Measurements from ENCODE around the gene PRKG1.

PRKG1 gene

GRCh38 chr10:51640120-51640819 lies 566.0 kb downstream of the PRKG1 start:
- Histone ChIP-seq H3K36me3 (replicated peaks) (no peaks in the 10 kb centered on the region), H3K9me3 (no peaks in the 10 kb centered on the region), H3K27me3 (ENCODE audit: low read depth) (peaks cover 14% of the 10 kb centered on the region), H3K4me3 (no peak overlapping the region), H3K4me1 (no peaks in the 10 kb centered on the region)
- in situ Hi-C loops (cut with MboI; ENCODE audit: low sequenced_read_pairs) = no loop called here
- DNase-seq (ENCODE audit: low spot score in 2 of 2) = no peak

GRCh38 chr10:51642581-51642980 lies 568.3 kb downstream of the PRKG1 start:
- no peak overlapping the region for H3K4me3 ChIP-seq
- DNase-seq (ENCODE audit: low spot score in 2 of 2) = no peak
- peaks cover 14% of the 10 kb centered on the region for H3K27me3 ChIP-seq (ENCODE audit: low read depth)
- in situ Hi-C loops (cut with MboI; ENCODE audit: low sequenced_read_pairs) = no loop called here
- no peaks in the 10 kb centered on the region for H3K36me3 ChIP-seq (replicated peaks)
- no peaks in the 10 kb centered on the region for H3K4me1 ChIP-seq
- H3K9me3 ChIP-seq = no peaks in the 10 kb centered on the region

GRCh38 chr10:51643734-51644133 lies 569.4 kb downstream of the PRKG1 start:
- in situ Hi-C loops (cut with MboI; ENCODE audit: low sequenced_read_pairs) = no loop called here
- DNase-seq (ENCODE audit: low spot score in 2 of 2) = no peak
- Histone ChIP-seq H3K36me3 (replicated peaks) (no peaks in the 10 kb centered on the region), H3K9me3 (no peaks in the 10 kb centered on the region), H3K27me3 (ENCODE audit: low read depth) (peaks cover 14% of the 10 kb centered on the region), H3K4me1 (no peaks in the 10 kb centered on the region), H3K4me3 (no peak overlapping the region)

- Histone ChIP-seq H3K9me3 (no peaks in the 10 kb centered on the region), H3K27me3 (ENCODE audit: low read depth) (peaks cover 5% of the 10 kb centered on the region; the same call in 1 of the 2 replicates), H3K4me1 (no peaks in the 10 kb centered on the region), H3K36me3 (replicated peaks) (no peaks in the 10 kb centered on the region), H3K4me3 (no peak overlapping the region)
- DNase-seq (ENCODE audit: low spot score in 2 of 2) = no peak
- in situ Hi-C loops (cut with MboI; ENCODE audit: low sequenced_read_pairs) = no loop called here
Observed at GRCh38 chr10:51649064-51649463, 574.8 kb downstream of the PRKG1 start.

- no peak for DNase-seq (ENCODE audit: low spot score in 2 of 2)
- Histone ChIP-seq H3K9me3 (no peaks in the 10 kb centered on the region), H3K4me3 (no peak overlapping the region), H3K27me3 (ENCODE audit: low read depth) (no peaks in the 10 kb centered on the region), H3K4me1 (no peaks in the 10 kb centered on the region), H3K36me3 (replicated peaks) (no peaks in the 10 kb centered on the region)
- in situ Hi-C loops (cut with MboI; ENCODE audit: low sequenced_read_pairs) = no loop called here
Observed at GRCh38 chr10:51651063-51651462, 576.8 kb downstream of the PRKG1 start.

GRCh38 chr10:51653025-51653424 lies 578.7 kb downstream of the PRKG1 start:
- no peaks in the 10 kb centered on the region for H3K27me3 ChIP-seq (ENCODE audit: low read depth)
- H3K4me3 ChIP-seq = no peak overlapping the region
- no peak for DNase-seq (ENCODE audit: low spot score in 2 of 2)
- no peaks in the 10 kb centered on the region for H3K4me1 ChIP-seq
- H3K36me3 ChIP-seq (replicated peaks) = no peaks in the 10 kb centered on the region
- in situ Hi-C loops (cut with MboI; ENCODE audit: low sequenced_read_pairs) = no loop called here
- no peaks in the 10 kb centered on the region for H3K9me3 ChIP-seq

GRCh38 chr10:51654918-51655317 lies 580.6 kb downstream of the PRKG1 start:
- H3K4me3 ChIP-seq = no peak overlapping the region
- H3K27me3 ChIP-seq (ENCODE audit: low read depth) = no peaks in the 10 kb centered on the region
- H3K4me1 ChIP-seq = no peaks in the 10 kb centered on the region
- DNase-seq (ENCODE audit: low spot score in 2 of 2) = no peak
- in situ Hi-C loops (cut with MboI; ENCODE audit: low sequenced_read_pairs) = no loop called here
- no peaks in the 10 kb centered on the region for H3K9me3 ChIP-seq
- no peaks in the 10 kb centered on the region for H3K36me3 ChIP-seq (replicated peaks)

GRCh38 chr10:51656503-51656902 lies 582.2 kb downstream of the PRKG1 start:
- no peaks in the 10 kb centered on the region for H3K27me3 ChIP-seq (ENCODE audit: low read depth)
- no peak for DNase-seq (ENCODE audit: low spot score in 2 of 2)
- H3K4me3 ChIP-seq = no peak overlapping the region
- in situ Hi-C loops (cut with MboI; ENCODE audit: low sequenced_read_pairs) = no loop called here
- no peaks in the 10 kb centered on the region for H3K36me3 ChIP-seq (replicated peaks)
- no peaks in the 10 kb centered on the region for H3K9me3 ChIP-seq
- H3K4me1 ChIP-seq = no peaks in the 10 kb centered on the region

- in situ Hi-C loops (cut with MboI; ENCODE audit: low sequenced_read_pairs) = no loop called here
- Histone ChIP-seq H3K4me1 (no peaks in the 10 kb centered on the region), H3K27me3 (ENCODE audit: low read depth) (no peaks in the 10 kb centered on the region), H3K36me3 (replicated peaks) (no peaks in the 10 kb centered on the region), H3K4me3 (no peak overlapping the region), H3K9me3 (no peaks in the 10 kb centered on the region)
- no peak for DNase-seq (ENCODE audit: low spot score in 2 of 2)
Observed at GRCh38 chr10:51658000-51658399, 583.7 kb downstream of the PRKG1 start.

GRCh38 chr10:51659344-51659743 lies 585.1 kb downstream of the PRKG1 start:
- in situ Hi-C loops (cut with MboI; ENCODE audit: low sequenced_read_pairs) = no loop called here
- Histone ChIP-seq H3K4me3 (no peak overlapping the region), H3K9me3 (no peaks in the 10 kb centered on the region), H3K36me3 (replicated peaks) (no peaks in the 10 kb centered on the region), H3K27me3 (ENCODE audit: low read depth) (no peaks in the 10 kb centered on the region), H3K4me1 (no peaks in the 10 kb centered on the region)
- no peak for DNase-seq (ENCODE audit: low spot score in 2 of 2)

- H3K9me3 ChIP-seq = no peaks in the 10 kb centered on the region
- in situ Hi-C loops (cut with MboI; ENCODE audit: low sequenced_read_pairs) = no loop called here
- no peaks in the 10 kb centered on the region for H3K4me1 ChIP-seq
- no peak overlapping the region for H3K4me3 ChIP-seq
- H3K27me3 ChIP-seq (ENCODE audit: low read depth) = peaks cover 3% of the 10 kb centered on the region; the same call in 1 of the 2 replicates
- H3K36me3 ChIP-seq (replicated peaks) = no peaks in the 10 kb centered on the region
- no peak for DNase-seq (ENCODE audit: low spot score in 2 of 2)
Observed at GRCh38 chr10:51663086-51663485, 588.8 kb downstream of the PRKG1 start.

- H3K4me1 ChIP-seq = no peaks in the 10 kb centered on the region
- H3K27me3 ChIP-seq (ENCODE audit: low read depth) = peaks cover 3% of the 10 kb centered on the region; the same call in 1 of the 2 replicates
- H3K36me3 ChIP-seq (replicated peaks) = no peaks in the 10 kb centered on the region
- H3K4me3 ChIP-seq = no peak overlapping the region
- no peaks in the 10 kb centered on the region for H3K9me3 ChIP-seq
- in situ Hi-C loops (cut with MboI; ENCODE audit: low sequenced_read_pairs) = no loop called here
- DNase-seq (ENCODE audit: low spot score in 2 of 2) = no peak
Observed at GRCh38 chr10:51666456-51666855, 592.2 kb downstream of the PRKG1 start.

GRCh38 chr10:51667678-51668335 lies 593.5 kb downstream of the PRKG1 start:
- no peak for DNase-seq (ENCODE audit: low spot score in 2 of 2)
- Histone ChIP-seq H3K9me3 (no peaks in the 10 kb centered on the region), H3K4me3 (no peak overlapping the region), H3K4me1 (no peaks in the 10 kb centered on the region), H3K27me3 (ENCODE audit: low read depth) (peaks cover 3% of the 10 kb centered on the region; the same call in 1 of the 2 replicates), H3K36me3 (replicated peaks) (no peaks in the 10 kb centered on the region)
- in situ Hi-C loops (cut with MboI; ENCODE audit: low sequenced_read_pairs) = no loop called here

GRCh38 chr10:51668336-51668689 lies 594.0 kb downstream of the PRKG1 start:
- DNase-seq (ENCODE audit: low spot score in 2 of 2) = no peak
- in situ Hi-C loops (cut with MboI; ENCODE audit: low sequenced_read_pairs) = no loop called here
- H3K36me3 ChIP-seq (replicated peaks) = no peaks in the 10 kb centered on the region
- H3K27me3 ChIP-seq (ENCODE audit: low read depth) = peaks cover 3% of the 10 kb centered on the region; the same call in 1 of the 2 replicates
- H3K9me3 ChIP-seq = no peaks in the 10 kb centered on the region
- no peak overlapping the region for H3K4me3 ChIP-seq
- no peaks in the 10 kb centered on the region for H3K4me1 ChIP-seq

Data from HAP-1 (cell line).